Measurements from ENCODE around the gene BAIAP2L1. TPM values are rescaled to one million over a fixed set of nuclear protein-coding genes. Genes with fewer than 3 reads are reported as not detected.
"Not testable (repeated sequence)": the region's sequence is repeated elsewhere in the genome, so short reads cannot be mapped to it uniquely, and the experiment has no call there.

Gene BAIAP2L1
- total RNA-seq, 1 donor from 2014 or later, result 21.1 TPM

DNA sequence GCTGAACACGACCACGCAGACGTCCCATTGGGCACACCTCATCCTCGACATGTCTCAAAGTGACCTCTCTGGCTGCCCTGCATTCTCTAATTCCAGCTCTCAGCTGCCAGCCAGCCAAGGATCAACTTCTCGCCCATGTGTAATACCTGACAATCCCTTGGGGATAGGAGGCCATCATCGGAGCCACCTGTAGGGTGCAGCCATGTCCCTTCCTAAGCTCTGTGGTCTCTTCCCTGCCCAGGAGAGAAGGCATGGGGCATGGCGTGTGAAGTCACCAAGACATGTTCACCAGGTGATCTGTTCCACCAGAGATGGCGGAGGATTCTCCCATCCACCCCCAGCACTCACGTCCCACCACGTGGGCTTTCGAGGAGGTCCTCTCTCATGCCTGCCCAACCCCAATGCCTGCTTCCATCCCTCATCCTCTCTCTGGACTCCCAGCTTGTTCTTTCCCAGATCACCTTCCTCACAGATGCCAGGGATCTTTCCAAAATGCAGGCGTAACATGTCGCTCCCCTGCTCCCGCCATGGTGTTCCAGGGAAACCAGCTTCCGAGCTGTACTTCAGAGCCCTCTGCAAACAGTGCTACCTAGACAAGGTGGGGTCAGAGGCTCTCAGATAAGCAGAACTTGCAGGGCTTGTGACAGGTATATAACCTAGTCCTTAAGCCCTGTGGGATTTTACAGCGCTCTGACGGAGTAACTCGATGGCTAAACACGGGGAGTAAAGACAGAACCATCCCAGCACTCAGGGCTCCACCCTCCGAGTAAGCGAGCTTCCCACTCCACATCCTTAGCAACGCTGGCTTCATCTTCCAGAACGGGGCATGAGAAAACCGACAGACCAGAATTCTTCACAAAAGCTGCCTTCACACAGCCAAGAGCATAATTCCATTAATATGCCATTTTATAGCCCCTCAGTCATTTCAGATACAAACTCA, 78.3 kb downstream of the BAIAP2L1 start:
- DNase-seq, result no peak
- Histone ChIP-seq H3K9me3 (no peaks in the 10 kb centered on the region), H3K36me3 (no peaks in the 10 kb centered on the region), H3K4me1 (no peaks in the 10 kb centered on the region), H3K27ac (no peak overlapping the region), H3K4me3 (no peak overlapping the region), H3K27me3 (ENCODE audit: low read depth) (no peaks in the 10 kb centered on the region)
- TF ChIP-seq, protein P1, sequence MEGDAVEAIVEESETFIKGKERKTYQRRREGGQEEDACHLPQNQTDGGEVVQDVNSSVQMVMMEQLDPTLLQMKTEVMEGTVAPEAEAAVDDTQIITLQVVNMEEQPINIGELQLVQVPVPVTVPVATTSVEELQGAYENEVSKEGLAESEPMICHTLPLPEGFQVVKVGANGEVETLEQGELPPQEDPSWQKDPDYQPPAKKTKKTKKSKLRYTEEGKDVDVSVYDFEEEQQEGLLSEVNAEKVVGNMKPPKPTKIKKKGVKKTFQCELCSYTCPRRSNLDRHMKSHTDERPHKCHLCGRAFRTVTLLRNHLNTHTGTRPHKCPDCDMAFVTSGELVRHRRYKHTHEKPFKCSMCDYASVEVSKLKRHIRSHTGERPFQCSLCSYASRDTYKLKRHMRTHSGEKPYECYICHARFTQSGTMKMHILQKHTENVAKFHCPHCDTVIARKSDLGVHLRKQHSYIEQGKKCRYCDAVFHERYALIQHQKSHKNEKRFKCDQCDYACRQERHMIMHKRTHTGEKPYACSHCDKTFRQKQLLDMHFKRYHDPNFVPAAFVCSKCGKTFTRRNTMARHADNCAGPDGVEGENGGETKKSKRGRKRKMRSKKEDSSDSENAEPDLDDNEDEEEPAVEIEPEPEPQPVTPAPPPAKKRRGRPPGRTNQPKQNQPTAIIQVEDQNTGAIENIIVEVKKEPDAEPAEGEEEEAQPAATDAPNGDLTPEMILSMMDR (IDR thresholded peaks at IDR 0.05), result no peak
- intact Hi-C loops (cut with DNase I), result no loop called here
- peak; percentile 53 to 70 for ATAC-seq

DNA sequence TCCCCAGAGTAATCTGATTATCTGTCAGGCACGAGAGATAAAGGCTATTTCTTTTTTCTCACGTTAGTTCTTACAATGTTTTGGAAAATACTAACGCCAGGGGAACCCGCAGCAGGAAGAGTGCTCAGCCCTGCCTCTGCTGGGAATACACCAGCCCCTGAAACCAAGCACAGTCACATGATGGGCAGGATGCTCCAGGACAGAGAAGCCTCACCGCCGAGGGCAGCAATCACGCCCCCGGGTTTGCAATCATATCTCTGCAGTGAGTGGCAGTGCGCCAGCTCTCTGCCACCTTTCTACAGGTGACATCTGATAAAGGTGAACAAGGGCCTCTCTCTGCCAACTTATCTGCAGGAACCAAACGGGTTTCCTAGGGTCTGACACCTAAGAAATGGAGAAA, 79.6 kb downstream of the BAIAP2L1 start:
- ATAC-seq (no peak), DNase-seq (no peak)
- no peak overlapping the region for H3K27ac ChIP-seq
- TF ChIP-seq, protein P1 (IDR thresholded peaks at IDR 0.05), result no peak
- no peaks in the 10 kb centered on the region for H3K27me3 ChIP-seq (ENCODE audit: low read depth)
- intact Hi-C loops (cut with DNase I), result no loop called here
- no peaks in the 10 kb centered on the region for H3K4me1 ChIP-seq
- no peaks in the 10 kb centered on the region for H3K9me3 ChIP-seq
- H3K4me3 ChIP-seq, result no peak overlapping the region
- H3K36me3 ChIP-seq, result no peaks in the 10 kb centered on the region

DNA sequence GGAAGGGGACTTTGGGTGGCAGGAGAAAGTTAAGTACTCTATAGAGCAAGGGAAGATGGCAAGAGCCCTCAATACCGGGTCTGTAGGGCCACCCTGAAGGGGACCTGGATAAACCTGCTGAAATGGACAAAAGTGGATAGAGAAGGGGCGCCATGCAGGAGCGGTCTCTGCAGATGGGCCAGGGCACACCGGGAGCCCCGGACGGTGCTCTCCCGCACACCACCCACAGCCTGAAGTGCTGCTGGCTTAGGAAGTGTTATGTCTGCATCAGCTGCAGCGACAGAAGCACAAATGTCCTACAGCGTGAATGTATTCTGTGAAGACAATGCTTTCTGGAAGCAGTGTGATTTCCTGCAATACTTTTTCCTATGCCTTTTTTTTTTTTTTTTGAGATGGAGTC, 81.7 kb downstream of the BAIAP2L1 start:
- Histone ChIP-seq H3K27ac (no peak overlapping the region), H3K4me3 (no peak overlapping the region), H3K27me3 (ENCODE audit: low read depth) (no peaks in the 10 kb centered on the region), H3K36me3 (peaks cover 8% of the 10 kb centered on the region), H3K4me1 (no peaks in the 10 kb centered on the region), H3K9me3 (no peaks in the 10 kb centered on the region)
- TF ChIP-seq, protein P1 (IDR thresholded peaks at IDR 0.05), result no peak
- no peak for ATAC-seq
- no peak for DNase-seq
- intact Hi-C loops (cut with DNase I), result no loop called here

DNA sequence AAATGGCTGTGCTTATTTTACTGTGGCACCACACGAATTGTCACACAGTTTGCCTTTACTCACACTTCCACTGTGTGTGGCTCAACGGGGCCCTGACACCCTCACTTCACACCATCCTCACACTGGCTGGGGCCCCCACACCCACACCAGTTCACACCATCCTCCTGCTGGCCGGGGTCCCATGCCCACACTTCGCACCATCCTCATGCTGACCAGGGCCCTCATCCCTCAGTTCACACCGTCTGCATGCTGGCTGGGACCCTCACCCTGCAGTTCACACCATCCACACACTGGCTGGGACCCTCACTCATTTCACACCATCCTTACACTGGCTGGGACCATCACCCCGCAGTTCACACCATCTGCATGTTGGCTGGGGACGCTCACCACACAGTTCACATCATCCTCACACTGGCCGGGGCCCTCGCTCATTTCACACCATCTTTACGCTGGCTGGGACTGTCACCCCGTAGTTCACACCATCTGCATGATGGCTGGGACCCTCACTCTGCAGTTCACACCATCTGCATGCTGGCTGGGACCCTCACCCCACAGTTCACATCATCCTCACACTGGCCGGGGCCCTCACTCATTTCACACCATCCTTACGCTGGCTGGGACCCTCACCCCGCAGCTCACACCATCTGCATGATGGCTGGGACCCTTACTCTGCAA, 83.4 kb downstream of the BAIAP2L1 start:
- ATAC-seq (no peak), DNase-seq (no peak)
- no peak overlapping the region for H3K4me3 ChIP-seq
- no peaks in the 10 kb centered on the region for H3K9me3 ChIP-seq
- H3K27me3 ChIP-seq (ENCODE audit: low read depth), result no peaks in the 10 kb centered on the region
- no peaks in the 10 kb centered on the region for H3K4me1 ChIP-seq
- H3K36me3 ChIP-seq, result peaks cover 8% of the 10 kb centered on the region
- no peak overlapping the region for H3K27ac ChIP-seq
- TF ChIP-seq, protein P1 (IDR thresholded peaks at IDR 0.05), result no peak
- intact Hi-C loops (cut with DNase I), result no loop called here

DNA sequence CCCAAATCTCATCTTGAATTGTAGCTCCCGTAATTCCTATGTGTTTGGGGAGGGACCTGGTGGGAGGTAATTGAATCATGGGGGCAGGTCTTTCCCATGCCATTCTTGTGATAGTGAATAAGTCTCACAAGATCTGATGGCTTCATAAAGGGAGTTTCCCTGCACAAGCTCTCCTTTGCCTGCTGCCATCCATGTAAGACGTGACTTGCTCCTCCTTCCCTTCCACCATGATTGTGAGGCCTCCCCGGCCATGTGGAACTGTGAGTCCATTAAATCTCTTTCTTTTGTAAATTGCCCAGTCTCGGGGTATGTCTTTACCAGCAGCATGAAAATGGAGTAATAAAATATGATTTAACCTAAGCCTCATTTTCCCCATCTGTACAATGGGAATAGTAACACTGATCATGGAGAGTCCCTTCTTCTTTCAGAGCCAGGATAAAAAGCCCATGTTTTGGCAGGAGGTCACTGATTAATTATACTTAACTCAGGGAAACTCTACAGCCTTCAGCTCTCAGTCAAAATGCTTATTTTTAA, 84.8 kb downstream of the BAIAP2L1 start:
- not testable (repeated sequence) for DNase-seq

More for the DNA sequence above, 84.8 kb downstream of the BAIAP2L1 start:
- H3K4me1 ChIP-seq; ATAC-seq; H3K27me3 ChIP-seq (ENCODE audit: low read depth); H3K4me3 ChIP-seq; H3K27ac ChIP-seq; H3K9me3 ChIP-seq; intact Hi-C loops (cut with DNase I): not testable (repeated sequence)
- H3K36me3 ChIP-seq, result peaks cover 17% of the 10 kb centered on the region

All from lower lobe of right lung (tissue), 2 donors.